ENCODE measurements around the gene ASB15. TPM values are rescaled to one million over a fixed set of nuclear protein-coding genes. Genes with fewer than 3 reads are reported as not detected.

Gene ASB15
- polyA plus RNA-seq, 4 donors = 0.01 to 0.12 TPM; not detected in 2

DNA sequence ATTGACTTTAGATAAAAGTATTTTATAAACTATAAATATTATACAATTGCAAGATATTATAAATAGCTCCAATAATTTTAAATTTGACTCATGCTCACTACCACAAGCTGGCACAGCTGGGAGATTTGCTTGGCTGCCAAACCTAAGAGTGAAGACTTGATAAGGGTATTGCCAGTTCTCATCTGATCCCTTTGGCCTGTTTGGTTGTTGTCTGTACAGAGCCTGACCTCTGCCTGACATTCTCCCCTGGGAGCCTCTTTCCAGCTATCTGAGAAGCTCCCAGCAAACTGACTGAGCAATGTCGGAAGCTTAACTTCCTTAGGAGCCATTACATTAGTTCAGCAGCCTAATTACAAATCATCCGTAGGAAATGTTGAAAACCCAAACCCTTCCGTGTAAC, 43.9 kb downstream of the ASB15 start:
- Histone ChIP-seq H3K4me1 (ENCODE audit: control insufficient read depth in 3 of 3, insufficient read depth in 2 of 3, low read depth in 1 of 3, low read length in 2 of 3) (peaks cover 0 to 7% (median 0%) of the 10 kb centered on the region in 3 donors), H3K27me3 (ENCODE audit: control insufficient read depth in 3 of 3, insufficient read depth in 3 of 3, low read length in 3 of 3) (no peaks in the 10 kb centered on the region), H3K4me3 (ENCODE audit: low read depth in 1 of 3, low read length in 3 of 3) (no peak overlapping the region), H3K36me3 (ENCODE audit: control insufficient read depth in 3 of 3, insufficient read depth in 2 of 3, low read depth in 1 of 3, low read length in 3 of 3) (no peaks in the 10 kb centered on the region), H3K27ac (ENCODE audit: low read depth in 1 of 3, low read length in 2 of 3) (no peak overlapping the region), H3K9me3 (ENCODE audit: control insufficient read depth in 2 of 2, insufficient read depth in 1 of 2, low read depth in 1 of 2, low read length in 1 of 2) (no peaks in the 10 kb centered on the region)
- DNase-seq (no peak), FAIRE-seq (no peak)
- 58 to 84% (median 76%) methylated on average over 3 of the region's 3 CpGs for WGBS, 3 donors

DNA sequence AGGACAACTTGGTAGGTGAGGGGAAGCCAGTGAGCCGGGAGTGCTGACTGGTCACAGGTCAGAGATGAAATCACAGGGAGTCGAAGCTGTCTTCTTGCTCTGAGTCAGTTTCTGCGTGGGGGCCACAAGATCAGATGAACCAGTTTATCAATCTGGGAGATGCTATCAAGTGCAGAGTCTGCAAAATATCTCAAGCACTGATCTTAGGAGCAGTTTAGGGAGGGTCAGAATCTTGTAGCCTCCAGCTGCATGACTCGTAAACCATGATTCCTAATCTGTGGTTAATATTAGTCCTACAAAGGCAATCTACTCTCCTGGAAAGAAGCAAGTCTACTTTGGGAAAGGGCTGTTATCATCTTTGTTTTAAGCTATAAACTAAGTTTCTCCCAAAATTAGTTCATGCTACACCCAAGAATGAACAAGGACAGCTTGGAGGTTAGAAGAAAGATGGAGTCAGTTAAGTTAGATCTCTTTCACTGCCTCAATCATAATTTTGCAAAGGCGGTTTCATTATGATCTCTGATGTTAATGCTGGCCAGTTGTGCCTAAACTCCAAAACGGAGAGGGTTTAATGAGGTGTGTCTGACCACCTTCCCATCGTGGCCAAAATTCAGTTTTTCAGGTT, 45.6 kb downstream of the ASB15 start:
- no peak overlapping the region for H3K4me3 ChIP-seq (ENCODE audit: low read depth in 1 of 3, low read length in 3 of 3)
- 80% methylated on average over 7 of the region's 7 CpGs for WGBS, 3 donors
- FAIRE-seq (no peak), DNase-seq (no peak)
- H3K27me3 ChIP-seq (ENCODE audit: control insufficient read depth in 3 of 3, insufficient read depth in 3 of 3, low read length in 3 of 3) = no peaks in the 10 kb centered on the region
- no peak overlapping the region for H3K27ac ChIP-seq (ENCODE audit: low read depth in 1 of 3, low read length in 2 of 3)
- no peaks in the 10 kb centered on the region for H3K36me3 ChIP-seq (ENCODE audit: control insufficient read depth in 3 of 3, insufficient read depth in 2 of 3, low read depth in 1 of 3, low read length in 3 of 3)
- H3K4me1 ChIP-seq (ENCODE audit: control insufficient read depth in 3 of 3, insufficient read depth in 2 of 3, low read depth in 1 of 3, low read length in 2 of 3) = peaks cover 0 to 7% (median 0%) of the 10 kb centered on the region in 3 donors
- H3K9me3 ChIP-seq (ENCODE audit: control insufficient read depth in 2 of 2, insufficient read depth in 1 of 2, low read depth in 1 of 2, low read length in 1 of 2) = no peaks in the 10 kb centered on the region

DNA sequence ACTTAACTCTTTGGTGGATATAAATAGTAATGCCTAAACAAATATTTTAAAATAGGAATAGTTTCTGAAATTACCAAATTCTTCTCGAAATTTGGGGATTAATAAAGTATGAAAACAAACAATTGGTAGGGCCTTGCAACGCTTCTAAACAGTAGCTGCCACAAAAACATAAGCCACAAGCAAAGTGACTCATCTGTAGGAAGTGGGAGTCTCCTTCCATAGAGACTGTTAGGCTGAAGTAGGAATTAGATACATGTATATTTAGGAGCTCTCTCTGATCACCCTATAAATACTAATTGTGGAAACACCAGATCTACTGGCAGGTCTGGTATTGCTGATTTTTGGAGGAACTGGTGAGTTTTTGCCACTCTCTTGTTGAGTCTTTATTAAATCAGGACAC, 48.3 kb downstream of the ASB15 start:
- 70 to 82% (median 75%) methylated on average over 2 of the region's 2 CpGs for WGBS, 3 donors
- FAIRE-seq (no peak), DNase-seq (no peak)
- H3K27me3 ChIP-seq (ENCODE audit: control insufficient read depth in 3 of 3, insufficient read depth in 3 of 3, low read length in 3 of 3) = no peaks in the 10 kb centered on the region
- no peaks in the 10 kb centered on the region for H3K9me3 ChIP-seq (ENCODE audit: control insufficient read depth in 2 of 2, insufficient read depth in 1 of 2, low read depth in 1 of 2, low read length in 1 of 2)
- H3K36me3 ChIP-seq (ENCODE audit: control insufficient read depth in 3 of 3, insufficient read depth in 2 of 3, low read depth in 1 of 3, low read length in 3 of 3) = no peaks in the 10 kb centered on the region
- no peak overlapping the region for H3K27ac ChIP-seq (ENCODE audit: low read depth in 1 of 3, low read length in 2 of 3)
- no peaks in the 10 kb centered on the region for H3K4me1 ChIP-seq (ENCODE audit: control insufficient read depth in 3 of 3, insufficient read depth in 2 of 3, low read depth in 1 of 3, low read length in 2 of 3)
- no peak overlapping the region for H3K4me3 ChIP-seq (ENCODE audit: low read depth in 1 of 3, low read length in 3 of 3)

DNA sequence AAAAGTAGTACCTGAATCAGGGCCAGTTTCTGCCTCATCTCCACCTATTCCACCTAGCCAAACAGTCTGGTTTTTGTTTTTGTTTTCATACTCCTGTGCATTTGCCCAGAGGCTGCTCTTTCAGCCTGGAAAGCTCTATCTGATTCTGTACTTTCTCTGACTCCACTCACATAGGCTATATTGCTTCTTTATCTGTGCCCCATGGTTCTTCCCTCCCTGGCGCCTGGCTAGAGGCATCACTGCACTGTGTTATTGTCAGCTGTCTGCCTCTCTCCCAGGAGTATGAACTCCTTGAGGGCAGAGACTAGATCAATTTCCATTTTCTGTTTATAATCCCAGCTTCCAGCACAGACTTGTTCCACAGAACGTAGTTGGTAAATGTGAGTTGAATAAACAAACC, 49.0 kb downstream of the ASB15 start:
- H3K27ac ChIP-seq (ENCODE audit: low read depth in 1 of 3, low read length in 2 of 3) = no peak overlapping the region
- no peaks in the 10 kb centered on the region for H3K36me3 ChIP-seq (ENCODE audit: control insufficient read depth in 3 of 3, insufficient read depth in 2 of 3, low read depth in 1 of 3, low read length in 3 of 3)
- no peak overlapping the region for H3K4me3 ChIP-seq (ENCODE audit: low read depth in 1 of 3, low read length in 3 of 3)
- H3K27me3 ChIP-seq (ENCODE audit: control insufficient read depth in 3 of 3, insufficient read depth in 3 of 3, low read length in 3 of 3) = no peaks in the 10 kb centered on the region
- H3K4me1 ChIP-seq (ENCODE audit: control insufficient read depth in 3 of 3, insufficient read depth in 2 of 3, low read depth in 1 of 3, low read length in 2 of 3) = no peaks in the 10 kb centered on the region
- 69 to 85% (median 83%) methylated on average over 2 of the region's 2 CpGs for WGBS, 3 donors
- FAIRE-seq = no peak
- DNase-seq = no peak
- H3K9me3 ChIP-seq (ENCODE audit: control insufficient read depth in 2 of 2, insufficient read depth in 1 of 2, low read depth in 1 of 2, low read length in 1 of 2) = no peaks in the 10 kb centered on the region

DNA sequence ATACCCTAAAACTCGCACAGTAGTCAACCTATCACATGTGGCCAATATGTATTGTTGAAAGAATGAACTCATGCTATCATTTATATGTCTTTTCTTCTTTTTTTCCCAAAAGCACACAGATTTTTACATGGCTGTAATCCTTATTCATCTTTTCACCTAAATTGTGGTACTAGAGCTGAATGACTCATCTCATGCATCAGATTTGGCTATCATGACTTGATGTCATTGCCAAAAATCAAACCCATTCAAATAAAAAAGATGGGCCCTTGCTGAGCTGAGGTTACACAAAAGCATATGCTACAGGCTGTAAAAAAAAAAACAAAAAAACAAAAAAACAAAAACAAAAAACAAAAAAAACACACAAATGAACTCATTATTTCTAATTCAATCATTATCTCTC, 50.8 kb downstream of the ASB15 start:
- DNase-seq (no peak), FAIRE-seq (no peak)
- Histone ChIP-seq H3K9me3 (ENCODE audit: control insufficient read depth in 2 of 2, insufficient read depth in 1 of 2, low read depth in 1 of 2, low read length in 1 of 2) (no peaks in the 10 kb centered on the region), H3K4me3 (ENCODE audit: low read depth in 1 of 3, low read length in 3 of 3) (no peak overlapping the region), H3K36me3 (ENCODE audit: control insufficient read depth in 3 of 3, insufficient read depth in 2 of 3, low read depth in 1 of 3, low read length in 3 of 3) (no peaks in the 10 kb centered on the region), H3K4me1 (ENCODE audit: control insufficient read depth in 3 of 3, insufficient read depth in 2 of 3, low read depth in 1 of 3, low read length in 2 of 3) (no peaks in the 10 kb centered on the region), H3K27me3 (ENCODE audit: control insufficient read depth in 3 of 3, insufficient read depth in 3 of 3, low read length in 3 of 3) (peaks cover 0 to 4% (median 0%) of the 10 kb centered on the region in 3 donors), H3K27ac (ENCODE audit: low read depth in 1 of 3, low read length in 2 of 3) (no peak overlapping the region)
- WGBS, 3 donors = 89 to 100% (median 98%) methylated on average over 1 of the region's 1 CpG

DNA sequence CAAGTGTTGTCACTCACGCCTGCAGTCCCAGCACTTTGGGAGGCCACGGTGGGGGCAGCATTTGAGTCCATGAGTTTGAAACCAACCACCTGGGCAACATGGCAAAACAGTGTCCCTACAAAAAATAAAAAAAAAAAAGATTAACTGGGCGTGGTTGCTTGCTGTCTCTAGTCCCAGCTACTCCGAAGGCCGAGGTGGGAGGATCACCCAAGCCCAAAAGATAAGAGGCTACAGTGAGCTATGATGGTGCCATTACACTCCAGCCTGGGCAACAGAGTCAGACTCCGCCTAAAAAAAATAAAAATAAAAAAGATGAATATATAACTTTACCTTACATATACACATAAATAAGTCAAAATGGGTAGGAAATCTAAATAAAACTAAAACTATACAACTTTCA, 51.5 kb downstream of the ASB15 start:
- Histone ChIP-seq H3K27me3 (ENCODE audit: control insufficient read depth in 3 of 3, insufficient read depth in 3 of 3, low read length in 3 of 3) (peaks cover 0 to 4% (median 0%) of the 10 kb centered on the region in 3 donors), H3K4me3 (ENCODE audit: low read depth in 1 of 3, low read length in 3 of 3) (no peak overlapping the region), H3K36me3 (ENCODE audit: control insufficient read depth in 3 of 3, insufficient read depth in 2 of 3, low read depth in 1 of 3, low read length in 3 of 3) (no peaks in the 10 kb centered on the region), H3K9me3 (ENCODE audit: control insufficient read depth in 2 of 2, insufficient read depth in 1 of 2, low read depth in 1 of 2, low read length in 1 of 2) (no peaks in the 10 kb centered on the region), H3K27ac (ENCODE audit: low read depth in 1 of 3, low read length in 2 of 3) (no peak overlapping the region), H3K4me1 (ENCODE audit: control insufficient read depth in 3 of 3, insufficient read depth in 2 of 3, low read depth in 1 of 3, low read length in 2 of 3) (peaks cover 0 to 1% (median 0%) of the 10 kb centered on the region in 3 donors)
- FAIRE-seq (no peak), DNase-seq (no peak)
- 74 to 83% (median 83%) methylated on average over 6 of the region's 6 CpGs for WGBS, 3 donors

DNA sequence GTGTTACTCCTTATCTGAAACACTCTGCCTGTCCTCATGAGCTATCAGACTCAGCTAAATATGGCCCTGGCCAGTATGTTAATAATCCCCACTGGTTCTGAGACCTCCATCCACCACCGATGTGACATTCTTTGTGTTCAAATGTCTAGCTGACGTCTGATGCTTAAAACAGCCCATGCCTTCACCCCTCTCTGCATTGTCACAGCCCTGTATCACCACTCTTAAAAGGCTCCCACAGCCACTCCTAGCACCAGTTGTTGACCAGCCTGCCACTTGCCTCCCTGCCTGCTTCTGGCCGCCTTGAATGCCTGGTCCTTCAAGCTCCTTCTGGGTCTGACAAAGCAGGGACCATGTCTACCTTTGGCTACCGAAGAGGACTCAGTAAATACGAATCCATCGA, 54.0 kb downstream of the ASB15 start, which contains the start of gene LMOD2:
LMOD2 (plus strand) TSS at position 253 of the 400 bp plus-strand sequence; CDS start at position 351, 98 bp downstream.
- WGBS, 3 donors = 78 to 91% (median 87%) methylated on average over 6 of the region's 6 CpGs
- no peak for FAIRE-seq

DNA sequence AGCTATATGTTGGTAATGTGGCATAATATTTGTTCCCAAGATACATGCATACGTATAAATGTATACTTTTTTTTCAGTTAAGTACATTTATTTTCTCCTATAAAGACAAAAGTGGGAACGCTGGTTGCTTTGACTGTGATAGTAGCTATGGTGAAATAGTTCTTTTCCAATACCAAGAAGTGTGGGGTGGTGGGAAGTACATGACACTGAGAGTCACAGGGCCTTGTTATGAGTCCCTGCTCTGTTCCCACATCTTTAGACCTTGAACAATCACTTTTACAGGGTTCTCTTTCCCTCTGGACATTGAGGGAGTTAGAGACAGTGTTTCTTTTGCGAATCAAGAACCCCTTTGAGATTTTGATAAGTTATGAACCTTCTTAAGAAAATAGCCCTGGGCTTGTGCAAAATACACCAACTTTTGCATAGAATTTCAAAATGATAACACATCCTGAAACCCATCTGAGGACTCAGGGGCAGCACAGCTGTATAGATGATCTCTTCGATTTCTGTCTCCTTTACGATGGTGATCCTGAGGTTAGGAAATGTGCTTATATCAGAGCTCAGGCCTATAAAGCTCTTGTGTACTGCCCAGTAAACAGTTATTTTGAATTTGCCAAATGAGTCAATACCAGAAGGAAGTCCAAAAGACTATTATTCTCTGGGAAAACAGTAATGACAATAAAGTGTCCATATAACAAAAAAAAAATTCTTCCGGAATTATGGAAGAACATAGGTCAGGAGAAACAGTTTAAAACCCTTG, 55.1 kb downstream of the ASB15 start:
- H3K4me1 ChIP-seq (ENCODE audit: control insufficient read depth in 3 of 3, insufficient read depth in 2 of 3, low read depth in 1 of 3, low read length in 2 of 3) = peaks cover 0 to 4% (median 0%) of the 10 kb centered on the region in 3 donors
- peaks cover 0 to 4% (median 0%) of the 10 kb centered on the region in 3 donors for H3K27me3 ChIP-seq (ENCODE audit: control insufficient read depth in 3 of 3, insufficient read depth in 3 of 3, low read length in 3 of 3)
- H3K9me3 ChIP-seq (ENCODE audit: control insufficient read depth in 2 of 2, insufficient read depth in 1 of 2, low read depth in 1 of 2, low read length in 1 of 2) = no peaks in the 10 kb centered on the region
- 83 to 89% (median 86%) methylated on average over 6 of the region's 6 CpGs for WGBS, 3 donors
- no peak for FAIRE-seq
- no peak for DNase-seq
- H3K4me3 ChIP-seq (ENCODE audit: low read depth in 1 of 3, low read length in 3 of 3) = no peak overlapping the region
- H3K27ac ChIP-seq (ENCODE audit: low read depth in 1 of 3, low read length in 2 of 3) = no peak overlapping the region
- no peaks in the 10 kb centered on the region for H3K36me3 ChIP-seq (ENCODE audit: control insufficient read depth in 3 of 3, insufficient read depth in 2 of 3, low read depth in 1 of 3, low read length in 3 of 3)

More for the DNA sequence above, 54.0 kb downstream of the ASB15 start, which contains the start of gene LMOD2:
- H3K27me3 ChIP-seq (ENCODE audit: control insufficient read depth in 3 of 3, insufficient read depth in 3 of 3, low read length in 3 of 3) = peaks cover 0 to 4% (median 0%) of the 10 kb centered on the region in 3 donors
- H3K36me3 ChIP-seq (ENCODE audit: control insufficient read depth in 3 of 3, insufficient read depth in 2 of 3, low read depth in 1 of 3, low read length in 3 of 3) = no peaks in the 10 kb centered on the region
- DNase-seq = no peak
- H3K4me3 ChIP-seq (ENCODE audit: low read depth in 1 of 3, low read length in 3 of 3) = no peak within 1 kb of the TSS
- H3K9me3 ChIP-seq (ENCODE audit: control insufficient read depth in 2 of 2, insufficient read depth in 1 of 2, low read depth in 1 of 2, low read length in 1 of 2) = no peaks in the 10 kb centered on the region
- H3K27ac ChIP-seq (ENCODE audit: low read depth in 1 of 3, low read length in 2 of 3) = no peak within 1 kb of the TSS
- H3K4me1 ChIP-seq (ENCODE audit: control insufficient read depth in 3 of 3, insufficient read depth in 2 of 3, low read depth in 1 of 3, low read length in 2 of 3) = peaks cover 0 to 4% (median 0%) of the 10 kb centered on the region in 3 donors
